PC-9 (cell line): ENCODE data around the gene TRIM43B. TPM values are rescaled to one million over a fixed set of nuclear protein-coding genes. Genes with fewer than 3 reads are reported as not detected.
"Not testable (repeated sequence)": the region's sequence is repeated elsewhere in the genome, so short reads cannot be mapped to it uniquely, and the experiment has no call there.

Experiments
- BruUV-seq: library from RNA; stranded (reverse); fragments of 400-500 nt; replicated peaks from 2 replicates; lab custom pipeline; 2021; lab: Mats Ljungman, UMichigan
- CTCF ChIA-PET: fragments of 300-600 bp; sonication (Branson Sonifier 250); formaldehyde crosslinking; loops from one replicate; lab custom pipeline; 2022; ENCODE audit warnings: antibody characterized with exemption; lab: Charles Lee
- POLR2A ChIA-PET: fragments of 300-600 bp; sonication (Branson Sonifier 250); formaldehyde crosslinking; loops from one replicate; lab custom pipeline; 2022; ENCODE audit warnings: antibody characterized with exemption; ENCODE audit not compliant: unreplicated experiment; lab: Charles Lee
- DNase-seq, 2 experiments: peaks; one replicate each; pipeline versions ENCODE4 v3.0.0 to v3.0.0-alpha.2; 2015 to 2022; ENCODE audit warnings: mixed read lengths in 1 of 2
- H2AFZ ChIP-seq: fragments of 200-600 bp; sonication (generic); 2 replicates; pipeline ENCODE4 v1.8.1; 2017; ENCODE audit warnings: antibody characterized with exemption
- H3F3A ChIP-seq: fragments of 200-600 bp; sonication (generic); 2 replicates; pipeline ENCODE4 v1.8.1; 2017; ENCODE audit warnings: antibody characterized with exemption, mild to moderate bottlenecking, low read depth; ENCODE audit not compliant: insufficient read depth
- H3K27ac ChIP-seq: fragments of 200-600 bp; sonication (generic); 2 replicates; pipeline ENCODE4 v1.6.1; 2016; ENCODE audit warnings: mixed run types
- H3K27me3 ChIP-seq: fragments of 200-600 bp; sonication (generic); 2 replicates; pipeline ENCODE4 v1.6.1; 2016; ENCODE audit warnings: low read depth, mixed run types; ENCODE audit not compliant: insufficient read depth
- H3K36me3 ChIP-seq: fragments of 200-600 bp; sonication (generic); 2 replicates; pipeline ENCODE4 v1.6.1; 2016; ENCODE audit warnings: low read depth, mixed run types
- H3K4me1 ChIP-seq: fragments of 200-600 bp; sonication (generic); replicated peaks from 2 replicates; pipeline ENCODE4 v1.6.1; 2016; ENCODE audit warnings: mixed run types; ENCODE audit not compliant: insufficient read depth
- H3K4me2 ChIP-seq: fragments of 200-600 bp; sonication (generic); 2 replicates; pipeline ENCODE4 v1.6.1; 2017; ENCODE audit warnings: mixed run types
- H3K4me3 ChIP-seq: fragments of 200-600 bp; sonication (generic); 2 replicates; pipeline ENCODE4 v1.6.1; 2016; ENCODE audit warnings: mixed run types
- H3K79me2 ChIP-seq: fragments of 200-600 bp; sonication (generic); 2 replicates; pipeline ENCODE4 v1.6.1; 2017; ENCODE audit warnings: low read depth, mixed run types
- H3K9me2 ChIP-seq: fragments of 200-600 bp; sonication (generic); 2 replicates; pipeline ENCODE4 v1.8.1; 2017; ENCODE audit warnings: mild to moderate bottlenecking; ENCODE audit not compliant: insufficient read depth
- H3K9me3 ChIP-seq: fragments of 200-600 bp; sonication (generic); 2 replicates; pipeline ENCODE4 v1.8.1; 2016; ENCODE audit warnings: low read depth; ENCODE audit not compliant: insufficient read depth
- H4K20me1 ChIP-seq: fragments of 200-600 bp; sonication (generic); 2 replicates; pipeline ENCODE4 v1.8.1; 2017; ENCODE audit not compliant: insufficient read depth
- CTCF ChIP-seq: fragments of 200-600 bp; sonication (generic); conservative IDR thresholded peaks from 2 replicates; pipeline ENCODE4 v1.6.1; 2017; ENCODE audit warnings: mixed run types, antibody characterized with exemption, mild to moderate bottlenecking, moderate library complexity
- EZH2 ChIP-seq: fragments of 200-600 bp; sonication (generic); IDR thresholded peaks from 2 replicates; pipeline ENCODE4 v1.8.0; 2017; ENCODE audit warnings: antibody characterized with exemption, low read depth
- intact Hi-C: fragments of 100-400 bp; cut with micrococcal nuclease; formaldehyde crosslinking; loops from one replicate; pipeline ENCODE4 v1.10.0; 2022; ENCODE audit not compliant: unreplicated experiment
- total RNA-seq: library from RNA; stranded (reverse); gene quantifications from 2 replicates; pipeline ENCODE4 v1.2.3, GENCODE V29; 2021

The TRIM43B gene
- total RNA-seq, 1 experiment from 2014 or later: not detected

GRCh38 chr2:95524195-95524594 is 39.6 kb upstream of the TRIM43B start:
- Histone ChIP-seq H3K9me3 (peaks cover 3% of the 10 kb centered on the region; the same call in 1 of the 2 replicates), H3K4me3 (no peak overlapping the region), H3F3A (0 out of 2 replicates have a peak, but pooled peaks cover 7% of the 10 kb centered on the region), H3K9me2 (no peaks in the 10 kb centered on the region), H2AFZ (no peak overlapping the region), H4K20me1 (no peaks in the 10 kb centered on the region), H3K4me2 (no peak overlapping the region), H3K36me3 (0 out of 2 replicates have a peak, but pooled peaks cover 11% of the 10 kb centered on the region), H3K4me1 (peaks cover 13% of the 10 kb centered on the region), H3K79me2 (peaks cover 21% of the 10 kb centered on the region), H3K27ac (no peak overlapping the region), H3K27me3 (no peaks in the 10 kb centered on the region)
- POLR2A ChIA-PET: no interaction called here
- BruUV-seq: no TSS peak
- no peak for DNase-seq
- CTCF ChIA-PET: no interaction called here
- TF ChIP-seq CTCF: no peak
- TF ChIP-seq EZH2: no peak
- intact Hi-C loops: no loop called here

GRCh38 chr2:95514718-95515117 is 30.2 kb upstream of the TRIM43B start:
- no peak for DNase-seq
- no peaks in the 10 kb centered on the region for H3K36me3 ChIP-seq
- no peaks in the 10 kb centered on the region for H3K9me2 ChIP-seq
- H3K27me3 ChIP-seq: no peaks in the 10 kb centered on the region
- CTCF ChIA-PET: no interaction called here
- no peaks in the 10 kb centered on the region for H4K20me1 ChIP-seq
- no peaks in the 10 kb centered on the region for H3K4me1 ChIP-seq
- H2AFZ ChIP-seq: no peak overlapping the region
- no peak for TF ChIP-seq EZH2
- TF ChIP-seq CTCF: no peak
- no peaks in the 10 kb centered on the region for H3K9me3 ChIP-seq
- intact Hi-C loops: no loop called here
- no peaks in the 10 kb centered on the region for H3K79me2 ChIP-seq
- H3F3A ChIP-seq: no peaks in the 10 kb centered on the region
- no peak overlapping the region for H3K27ac ChIP-seq
- no peak overlapping the region for H3K4me2 ChIP-seq
- no peak overlapping the region for H3K4me3 ChIP-seq
- POLR2A ChIA-PET: no interaction called here
- no TSS peak for BruUV-seq

GRCh38 chr2:95514226-95514625 is 29.7 kb upstream of the TRIM43B start:
- H3K79me2 ChIP-seq, H3K36me3 ChIP-seq, H3K9me3 ChIP-seq, BruUV-seq, intact Hi-C loops, H2AFZ ChIP-seq, H3K4me1 ChIP-seq, POLR2A ChIA-PET, H3K27ac ChIP-seq, H3K27me3 ChIP-seq, DNase-seq, H3F3A ChIP-seq, H4K20me1 ChIP-seq, H3K4me3 ChIP-seq, H3K9me2 ChIP-seq, H3K4me2 ChIP-seq, CTCF ChIA-PET: not testable (repeated sequence)

- no peak for TF ChIP-seq EZH2
- TF ChIP-seq CTCF: no peak
- Histone ChIP-seq H3K27ac (no peak overlapping the region), H3K9me2 (no peaks in the 10 kb centered on the region), H3K9me3 (no peaks in the 10 kb centered on the region), H3K4me3 (no peak overlapping the region), H3K36me3 (no peaks in the 10 kb centered on the region), H2AFZ (no peak overlapping the region), H3K27me3 (no peaks in the 10 kb centered on the region), H3K79me2 (no peaks in the 10 kb centered on the region), H4K20me1 (no peaks in the 10 kb centered on the region), H3K4me2 (no peak overlapping the region), H3F3A (no peaks in the 10 kb centered on the region), H3K4me1 (no peaks in the 10 kb centered on the region)
- no peak for DNase-seq
- no TSS peak for BruUV-seq
- intact Hi-C loops: no loop called here
- POLR2A ChIA-PET: no interaction called here
- CTCF ChIA-PET: no interaction called here
Observed at GRCh38 chr2:95509408-95509807, 24.9 kb upstream of the TRIM43B start.
